GM12872 (cell line): Measurements from ENCODE around the gene ENO1.

Source experiments
- CTCF ChIP-seq: IDR thresholded peaks from 3 replicates; pipeline ENCODE4 v1.5.1; 2011; ENCODE audit warnings: low read depth, mild to moderate bottlenecking, low read length, moderate library complexity; ENCODE audit not compliant: insufficient read depth

Gene ENO1

GRCh38 chr1:8913457-8913856 is 35.0 kb upstream of the ENO1 start:
- TF ChIP-seq CTCF, result no peak

- no peak for TF ChIP-seq CTCF
These were observed 33.2 kb upstream of the ENO1 start for GRCh38 chr1:8911416-8912309.

- TF ChIP-seq CTCF, result no peak
These were observed 32.4 kb upstream of the ENO1 start for GRCh38 chr1:8910914-8911313.

- TF ChIP-seq CTCF, result no peak; the same call in 2 of the 3 replicates
These were observed 31.8 kb upstream of the ENO1 start for GRCh38 chr1:8910331-8910730.

GRCh38 chr1:8908388-8909151 is 30.1 kb upstream of the ENO1 start:
- no peak for TF ChIP-seq CTCF

- TF ChIP-seq CTCF, result no peak
These were observed 27.2 kb upstream of the ENO1 start for GRCh38 chr1:8905582-8906191.

GRCh38 chr1:8903908-8904650 is 25.6 kb upstream of the ENO1 start:
- TF ChIP-seq CTCF, result no peak
